Measurements from ENCODE around the gene ACSBG1.

- no peak for TF ChIP-seq L3MBTL2 (conservative IDR thresholded peaks at IDR 0.05)
- no peak for TF ChIP-seq ZNF384 (IDR thresholded peaks at IDR 0.05)
- no peak for TF ChIP-seq PKNOX1 (IDR thresholded peaks at IDR 0.05)
- TF ChIP-seq LEF1 (IDR thresholded peaks at IDR 0.05; ENCODE audit: borderline replicate concordance), result no peak
- TF ChIP-seq TARDBP (IDR thresholded peaks at IDR 0.05), result no peak
- no peak for TF ChIP-seq ELF4 (IDR thresholded peaks at IDR 0.05)
- no peak for TF ChIP-seq ARNT (IDR thresholded peaks at IDR 0.05)
Measured at GRCh38 chr15:78229431-78230406, 4.6 kb downstream of the ACSBG1 start.

Data from HEK293T (cell line).